GM12891 (cell line): ENCODE results near the gene ASB3.

Experiments used
- DNase-seq: peaks from one replicate; pipeline ENCODE4 v3.0.0; 2011; ENCODE audit warnings: low spot score; ENCODE audit not compliant: insufficient read length
- FAIRE-seq: peaks from 2 replicates; lab custom pipeline; 2011; peaks lifted over from hg19 to GRCh38; lab: Jason Lieb, UNC
- PAX5 ChIP-seq: IDR thresholded peaks from 2 replicates; pipeline ENCODE4 v1.6.1; 2011; ENCODE audit warnings: low read length, moderate library complexity, mild to moderate bottlenecking; ENCODE audit not compliant: insufficient read depth, severe bottlenecking
- POLR2A ChIP-seq: IDR thresholded peaks from 2 replicates; pipeline ENCODE4 v1.6.1; 2011; ENCODE audit warnings: low read depth, low read length, control low read depth
- POLR2AphosphoS5 ChIP-seq: IDR thresholded peaks from 2 replicates; pipeline ENCODE4 v1.6.1; 2011; ENCODE audit warnings: low read depth, low read length, control low read depth
- POU2F2 ChIP-seq: IDR thresholded peaks from 2 replicates; pipeline ENCODE4 v1.6.1; 2011; ENCODE audit warnings: low read depth, mild to moderate bottlenecking, control low read depth, low read length, moderate library complexity
- SPI1 ChIP-seq: IDR thresholded peaks from 2 replicates; pipeline ENCODE4 v1.6.1; 2011; ENCODE audit warnings: low read depth, low read length, control low read depth
- TAF1 ChIP-seq: IDR thresholded peaks from 2 replicates; pipeline ENCODE4 v1.6.1; 2011; ENCODE audit warnings: low read depth, low read length, control low read depth

The ASB3 gene

DNA sequence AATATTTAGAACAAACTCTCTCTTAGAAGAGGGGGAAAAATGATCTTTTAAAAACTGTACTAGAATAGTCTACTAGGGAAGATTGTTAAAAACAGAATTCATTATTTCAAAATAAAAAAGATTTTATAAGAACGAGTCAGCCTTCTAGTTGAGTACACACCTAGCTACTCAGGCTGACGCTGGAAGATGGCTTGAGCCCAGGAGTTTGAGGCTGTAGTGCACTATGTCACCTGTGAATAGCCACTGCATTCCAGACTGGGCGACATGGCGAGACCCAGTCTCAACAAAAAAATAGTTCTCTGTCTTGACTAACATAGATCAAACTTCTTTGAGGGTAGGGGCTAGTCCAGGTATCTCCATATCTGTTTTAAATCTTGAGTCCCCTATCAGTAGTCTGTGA, 34.0 kb upstream of the ASB3 start:
- DNase-seq: no peak
- no peak for FAIRE-seq
- TF ChIP-seq POLR2A (no peak), SPI1 (no peak), PAX5 (no peak), POU2F2 (no peak), TAF1 (no peak), POLR2AphosphoS5 (no peak)

DNA sequence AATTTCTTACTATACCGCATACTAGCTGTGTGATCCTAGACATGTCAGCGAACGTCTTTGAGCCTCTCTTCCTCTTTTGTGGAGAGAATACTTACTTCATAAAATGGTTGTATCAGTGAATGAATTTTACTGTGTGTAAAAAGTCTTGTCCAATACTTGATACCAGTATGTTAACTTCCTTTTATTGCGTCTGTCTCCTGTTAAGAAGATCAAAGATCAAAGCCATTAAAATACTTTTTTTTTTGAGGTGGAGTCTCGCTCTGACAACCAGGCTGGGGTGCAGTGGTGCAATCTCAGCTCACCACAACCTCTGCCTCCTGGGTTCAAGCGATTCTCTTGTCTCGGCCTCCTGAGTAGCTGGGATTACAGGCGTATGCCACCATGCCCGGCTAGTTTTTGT, 33.3 kb upstream of the ASB3 start:
- DNase-seq: no peak
- no peak for FAIRE-seq
- TF ChIP-seq PAX5 (no peak), TAF1 (no peak), SPI1 (no peak), POLR2AphosphoS5 (no peak), POLR2A (no peak), POU2F2 (no peak)

DNA sequence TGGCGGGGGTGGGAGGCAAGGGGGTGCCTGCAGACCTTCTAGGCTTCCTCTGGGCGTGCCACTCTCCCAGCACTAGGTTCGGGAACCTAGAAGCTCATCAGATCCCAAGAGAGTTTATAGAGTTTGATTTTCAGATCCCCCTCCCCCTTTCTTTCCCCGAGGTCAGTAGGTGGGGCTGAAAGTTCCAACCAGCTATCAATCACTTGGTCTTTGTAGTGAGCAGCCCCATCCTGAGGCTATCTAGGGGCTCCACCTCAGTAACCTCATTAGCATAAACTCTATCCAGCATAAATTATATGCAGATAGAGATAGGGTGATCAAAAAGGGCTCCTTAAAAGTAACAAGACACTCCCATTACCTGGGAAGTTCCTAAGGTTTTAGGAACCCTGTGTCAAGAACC, 32.9 kb upstream of the ASB3 start:
- FAIRE-seq (no peak), DNase-seq (no peak)
- TF ChIP-seq POLR2AphosphoS5 (no peak), PAX5 (no peak), TAF1 (no peak), SPI1 (no peak), POLR2A (no peak), POU2F2 (no peak)

GRCh38 chr2:53818854-53819435, 32.2 kb upstream of the ASB3 start:
- FAIRE-seq (no peak), DNase-seq (no peak)
- no peak for TF ChIP-seq PAX5
- TF ChIP-seq POLR2AphosphoS5: no peak
- no peak for TF ChIP-seq POLR2A
- no peak for TF ChIP-seq SPI1
- no peak for TF ChIP-seq POU2F2
- TF ChIP-seq TAF1: no peak

- no peak for DNase-seq
- TF ChIP-seq SPI1 (no peak), POLR2A (no peak), POU2F2 (no peak), POLR2AphosphoS5 (no peak), TAF1 (no peak), PAX5 (no peak)
- FAIRE-seq: no peak
Measured at GRCh38 chr2:53813151-53813550, 26.4 kb upstream of the ASB3 start.

- TF ChIP-seq SPI1 (no peak), PAX5 (no peak), TAF1 (no peak), POLR2AphosphoS5 (no peak), POLR2A (no peak), POU2F2 (no peak)
- no peak for FAIRE-seq
Measured at GRCh38 chr2:53811601-53812000, 24.8 kb upstream of the ASB3 start.

GRCh38 chr2:53802617-53803151, 15.9 kb upstream of the ASB3 start:
- TF ChIP-seq TAF1 (no peak), PAX5 (no peak), POLR2A (no peak), SPI1 (no peak), POLR2AphosphoS5 (no peak), POU2F2 (no peak)
- FAIRE-seq: peak; percentile 54
- DNase-seq: no peak

More at GRCh38 chr2:53811601-53812000, 24.8 kb upstream of the ASB3 start:
- DNase-seq: no peak

GRCh38 chr2:53801547-53801946, 14.8 kb upstream of the ASB3 start:
- DNase-seq (no peak), FAIRE-seq (no peak)
- TF ChIP-seq PAX5 (no peak), SPI1 (no peak), POLR2AphosphoS5 (no peak)

- FAIRE-seq (no peak), DNase-seq (no peak)
- TF ChIP-seq TAF1 (no peak), POLR2AphosphoS5 (no peak)
Measured at GRCh38 chr2:53793821-53794220, 7.1 kb upstream of the ASB3 start.

DNA sequence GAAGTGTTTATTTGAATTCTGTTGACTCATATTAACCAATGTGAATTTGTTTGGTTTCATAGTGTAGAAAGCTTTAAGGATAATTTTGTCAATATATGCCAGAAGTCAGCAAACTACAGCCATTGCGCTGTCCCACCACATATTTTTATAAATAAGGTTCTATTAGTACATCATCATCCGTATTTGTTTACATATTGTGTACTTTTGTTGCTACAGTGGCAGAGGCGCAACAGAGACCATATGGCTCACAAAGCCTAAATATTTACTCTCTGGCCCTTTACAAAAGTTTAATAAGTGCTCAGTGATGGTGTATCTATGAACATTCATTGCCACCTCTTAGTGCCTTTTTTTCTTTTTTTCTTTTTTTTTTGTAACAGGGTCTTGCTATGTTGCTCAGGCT, 6.5 kb upstream of the ASB3 start:
- no peak for DNase-seq
- no peak for FAIRE-seq
- TF ChIP-seq POLR2A: no peak
- no peak for TF ChIP-seq POU2F2
- TF ChIP-seq TAF1: no peak
- no peak for TF ChIP-seq POLR2AphosphoS5
- TF ChIP-seq PAX5: no peak
- no peak for TF ChIP-seq SPI1
